ENCODE data around the gene CTIF.

GRCh38 chr18:48723837-48724236 lies 185.0 kb downstream of the CTIF start:
- TF ChIP-seq POLR2A (IDR thresholded peaks at IDR 0.05) (no peak), CTCF (IDR thresholded peaks at IDR 0.05) (no peak)
